Astrocyte (in vitro differentiated cells and primary cell): Measurements from ENCODE around the gene CRADD. TPM values are rescaled to one million over a fixed set of nuclear protein-coding genes. Genes with fewer than 3 reads are reported as not detected.
"Not testable (repeated sequence)": the region's sequence is repeated elsewhere in the genome, so short reads cannot be mapped to it uniquely, and the experiment has no call there.

Experiments used
- DNase-seq: peaks from one replicate; pipeline ENCODE4 v3.0.0-alpha.2; 2010; ENCODE audit warnings: low read depth
- FAIRE-seq: peaks from 2 replicates; lab custom pipeline; 2011; peaks lifted over from hg19 to GRCh38; lab: Jason Lieb, UNC
- H2AFZ ChIP-seq: 2 replicates; pipeline ENCODE4 v1.6.0; 2012; ENCODE audit warnings: low read depth, low read length, inconsistent platforms
- H3K27ac ChIP-seq: 2 replicates; pipeline ENCODE4 v1.5.1; 2011; ENCODE audit warnings: low read depth, low read length, inconsistent platforms
- H3K27me3 ChIP-seq: 2 replicates; pipeline ENCODE4 v1.6.0; 2011; ENCODE audit warnings: low read length, inconsistent platforms; ENCODE audit not compliant: insufficient read depth
- H3K36me3 ChIP-seq: 2 replicates; pipeline ENCODE4 v1.5.1; 2011; ENCODE audit warnings: low read length, inconsistent platforms; ENCODE audit not compliant: insufficient read depth
- H3K4me1 ChIP-seq: 2 replicates; pipeline ENCODE4 v1.5.1; 2011; ENCODE audit warnings: low read length, inconsistent platforms; ENCODE audit not compliant: insufficient read depth
- H3K4me2 ChIP-seq: 2 replicates; pipeline ENCODE4 v1.6.0; 2012; ENCODE audit warnings: low read length, inconsistent platforms
- H3K4me3 ChIP-seq: 2 replicates; pipeline ENCODE4 v1.5.1; 2011; ENCODE audit warnings: low read depth, mild to moderate bottlenecking, low read length, inconsistent platforms; ENCODE audit not compliant: insufficient read depth
- H3K79me2 ChIP-seq: 2 replicates; pipeline ENCODE4 v1.6.0; 2012; ENCODE audit warnings: mild to moderate bottlenecking, low read length, inconsistent platforms; ENCODE audit not compliant: insufficient read depth
- H3K9ac ChIP-seq: 2 replicates; pipeline ENCODE4 v1.6.0; 2012; ENCODE audit warnings: mild to moderate bottlenecking, low read length, inconsistent platforms
- H3K9me3 ChIP-seq: 2 replicates; pipeline ENCODE4 v1.5.1; 2012; ENCODE audit warnings: low read depth, mild to moderate bottlenecking, low read length, inconsistent platforms; ENCODE audit not compliant: insufficient read depth
- H4K20me1 ChIP-seq: 2 replicates; pipeline ENCODE4 v1.6.0; 2012; ENCODE audit warnings: low read length, inconsistent platforms; ENCODE audit not compliant: insufficient read depth
- H3K27ac Mint-ChIP-seq: one replicate; pipeline ENCODE4 v1.8.0; 2021; ENCODE audit warnings: mild to moderate bottlenecking, mixed read lengths; ENCODE audit not compliant: unreplicated experiment
- H3K27me3 Mint-ChIP-seq: one replicate; pipeline ENCODE4 v1.8.0; 2021; ENCODE audit warnings: low read depth, mixed read lengths; ENCODE audit not compliant: unreplicated experiment
- H3K36me3 Mint-ChIP-seq: one replicate; pipeline ENCODE4 v1.8.0; 2021; ENCODE audit warnings: low read depth, mixed read lengths; ENCODE audit not compliant: unreplicated experiment
- H3K4me1 Mint-ChIP-seq: one replicate; pipeline ENCODE4 v1.8.0; 2021; ENCODE audit warnings: low read depth, mixed read lengths; ENCODE audit not compliant: unreplicated experiment
- H3K4me3 Mint-ChIP-seq: one replicate; pipeline ENCODE4 v1.8.0; 2021; ENCODE audit warnings: mild to moderate bottlenecking, moderate library complexity, mixed read lengths; ENCODE audit not compliant: unreplicated experiment
- H3K9me3 Mint-ChIP-seq: one replicate; pipeline ENCODE4 v1.8.0; 2021; ENCODE audit warnings: mild to moderate bottlenecking, mixed read lengths; ENCODE audit not compliant: unreplicated experiment
- EZH2 ChIP-seq: IDR thresholded peaks from 2 replicates; pipeline ENCODE4 v1.6.1; 2012; ENCODE audit warnings: mild to moderate bottlenecking, low read length, inconsistent platforms; ENCODE audit not compliant: insufficient read depth
- total RNA-seq: library from RNA; stranded (reverse); gene quantifications from 2 replicates; pipeline ENCODE4 v1.2.1, GENCODE V29; 2021
- TF ChIP-seq, protein P1 (sequence below): IDR thresholded peaks from 2 replicates; pipeline ENCODE4 v1.5.1; 2011; ENCODE audit warnings: low read depth, mild to moderate bottlenecking, inconsistent platforms, low read length, moderate library complexity; ENCODE audit not compliant: insufficient read depth

Gene CRADD
- total RNA-seq, 1 donor from 2014 or later = 8.8 TPM

DNA sequence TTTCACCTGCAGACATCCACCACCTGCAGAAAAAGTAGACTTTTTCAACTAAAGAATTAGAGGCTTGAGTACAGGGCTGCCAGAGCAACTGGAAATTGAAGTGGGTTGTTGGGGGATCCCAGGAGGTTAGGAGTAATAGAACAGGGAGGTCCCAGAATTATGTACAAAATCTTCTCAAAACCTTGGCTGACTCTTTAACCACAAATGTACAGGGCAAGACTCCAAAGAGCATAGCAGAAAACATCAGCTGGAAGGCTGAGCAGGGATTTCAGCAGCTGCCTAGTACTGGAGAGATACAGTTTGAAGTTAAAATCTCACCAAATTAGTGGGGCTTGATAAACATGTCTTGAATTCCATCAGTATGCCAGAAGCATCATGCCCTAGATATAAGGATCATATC lies 191.6 kb downstream of the CRADD start:
- DNase-seq (peak; percentile 67), FAIRE-seq (no peak)
- Histone ChIP-seq H2AFZ (no peak overlapping the region), H3K27ac (no peak overlapping the region), H3K4me1 (no peaks in the 10 kb centered on the region), H3K9ac (no peak overlapping the region), H3K36me3 (no peaks in the 10 kb centered on the region), H3K27me3 (no peaks in the 10 kb centered on the region), H3K4me3 (no peak overlapping the region), H3K9me3 (peaks cover 22% of the 10 kb centered on the region), H3K4me2 (no peak overlapping the region), H4K20me1 (no peaks in the 10 kb centered on the region), H3K79me2 (no peaks in the 10 kb centered on the region)
- Mint-ChIP-seq H3K9me3 (peaks cover 35% of the 10 kb centered on the region), H3K27ac (no peak overlapping the region), H3K4me1 (no peaks in the 10 kb centered on the region), H3K4me3 (no peak overlapping the region), H3K36me3 (no peaks in the 10 kb centered on the region), H3K27me3 (no peaks in the 10 kb centered on the region)
- TF ChIP-seq, protein P1, sequence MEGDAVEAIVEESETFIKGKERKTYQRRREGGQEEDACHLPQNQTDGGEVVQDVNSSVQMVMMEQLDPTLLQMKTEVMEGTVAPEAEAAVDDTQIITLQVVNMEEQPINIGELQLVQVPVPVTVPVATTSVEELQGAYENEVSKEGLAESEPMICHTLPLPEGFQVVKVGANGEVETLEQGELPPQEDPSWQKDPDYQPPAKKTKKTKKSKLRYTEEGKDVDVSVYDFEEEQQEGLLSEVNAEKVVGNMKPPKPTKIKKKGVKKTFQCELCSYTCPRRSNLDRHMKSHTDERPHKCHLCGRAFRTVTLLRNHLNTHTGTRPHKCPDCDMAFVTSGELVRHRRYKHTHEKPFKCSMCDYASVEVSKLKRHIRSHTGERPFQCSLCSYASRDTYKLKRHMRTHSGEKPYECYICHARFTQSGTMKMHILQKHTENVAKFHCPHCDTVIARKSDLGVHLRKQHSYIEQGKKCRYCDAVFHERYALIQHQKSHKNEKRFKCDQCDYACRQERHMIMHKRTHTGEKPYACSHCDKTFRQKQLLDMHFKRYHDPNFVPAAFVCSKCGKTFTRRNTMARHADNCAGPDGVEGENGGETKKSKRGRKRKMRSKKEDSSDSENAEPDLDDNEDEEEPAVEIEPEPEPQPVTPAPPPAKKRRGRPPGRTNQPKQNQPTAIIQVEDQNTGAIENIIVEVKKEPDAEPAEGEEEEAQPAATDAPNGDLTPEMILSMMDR = no peak
- no peak for TF ChIP-seq EZH2

DNA sequence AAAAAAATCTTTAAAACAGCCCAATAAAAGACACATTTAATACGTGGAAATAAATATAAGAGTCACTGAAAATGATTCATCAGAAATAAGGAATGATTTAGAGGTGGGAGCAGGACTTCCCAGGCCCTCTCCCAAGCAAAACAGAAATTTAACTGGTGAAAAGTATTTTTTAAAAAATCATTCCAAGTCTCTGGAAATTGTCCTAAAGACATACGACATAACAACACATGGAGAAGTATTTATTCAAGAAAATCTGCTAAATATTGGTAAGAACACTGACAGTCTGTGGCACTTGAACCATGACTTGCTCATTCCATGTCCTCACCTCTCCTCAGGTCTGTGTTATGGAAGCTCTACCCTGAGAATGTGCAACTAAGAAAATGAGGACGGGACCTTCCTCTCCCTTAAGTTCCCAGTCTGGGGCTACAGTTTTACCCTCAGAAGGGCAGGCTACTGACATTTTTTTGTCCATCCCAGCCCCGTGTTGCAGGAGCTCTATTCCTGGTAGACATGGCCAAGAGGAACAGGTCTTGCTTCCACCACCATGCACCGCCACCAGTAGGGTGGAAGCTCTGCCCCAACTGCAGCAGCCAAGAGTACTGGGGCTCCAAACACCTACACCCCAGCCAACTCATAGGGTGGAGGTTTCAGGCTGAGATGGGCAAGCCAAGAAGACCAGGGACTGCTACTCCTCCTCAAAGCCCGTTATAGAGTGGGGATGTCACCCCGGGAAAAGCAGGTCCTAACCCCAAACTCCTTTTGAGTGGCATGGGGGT lies 193.0 kb downstream of the CRADD start:
- peak; percentile 10 for DNase-seq
- no peak overlapping the region for H3K4me3 ChIP-seq
- H3K27me3 ChIP-seq = no peaks in the 10 kb centered on the region
- Mint-ChIP-seq H3K36me3 (no peaks in the 10 kb centered on the region), H3K27me3 (no peaks in the 10 kb centered on the region), H3K27ac (no peak overlapping the region), H3K9me3 (peaks cover 29% of the 10 kb centered on the region), H3K4me1 (no peaks in the 10 kb centered on the region), H3K4me3 (no peak overlapping the region)
- no peaks in the 10 kb centered on the region for H4K20me1 ChIP-seq
- peaks cover 11% of the 10 kb centered on the region for H3K9me3 ChIP-seq
- H2AFZ ChIP-seq = no peak overlapping the region
- TF ChIP-seq EZH2 = no peak
- TF ChIP-seq, protein P1 = no peak
- no peak overlapping the region for H3K4me2 ChIP-seq
- no peak overlapping the region for H3K9ac ChIP-seq
- H3K36me3 ChIP-seq = no peaks in the 10 kb centered on the region
- no peak for FAIRE-seq
- H3K27ac ChIP-seq = no peak overlapping the region
- H3K4me1 ChIP-seq = no peaks in the 10 kb centered on the region
- no peaks in the 10 kb centered on the region for H3K79me2 ChIP-seq

DNA sequence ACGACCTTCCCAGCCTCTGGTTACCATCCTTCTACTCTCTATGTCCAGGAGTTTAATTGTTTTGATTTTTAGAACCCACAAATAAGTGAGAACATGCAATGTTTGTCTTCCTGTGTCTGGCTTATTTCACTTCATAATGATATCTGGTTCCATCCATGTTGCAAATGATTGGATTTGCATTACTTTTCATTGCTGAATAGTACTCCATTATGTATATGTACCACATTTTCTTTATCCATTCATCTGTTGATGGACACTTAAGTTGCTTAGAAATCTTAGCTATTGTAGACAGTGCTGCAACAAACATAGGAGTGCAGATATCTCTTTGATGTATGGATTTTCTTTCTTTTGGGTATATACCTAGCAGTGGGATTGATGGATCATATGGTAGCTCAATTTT lies 194.4 kb downstream of the CRADD start:
- not testable (repeated sequence) for H2AFZ ChIP-seq, H3K4me1 Mint-ChIP-seq, H3K9me3 ChIP-seq, H3K36me3 Mint-ChIP-seq, DNase-seq, FAIRE-seq, H3K4me3 ChIP-seq, H3K27me3 ChIP-seq, H3K27me3 Mint-ChIP-seq, H3K27ac Mint-ChIP-seq, H3K27ac ChIP-seq, H3K9ac ChIP-seq, H4K20me1 ChIP-seq, H3K36me3 ChIP-seq, H3K4me2 ChIP-seq, H3K4me1 ChIP-seq, H3K79me2 ChIP-seq, H3K4me3 Mint-ChIP-seq
- peaks cover 23% of the 10 kb centered on the region for H3K9me3 Mint-ChIP-seq
